ENCODE data around the gene NACC2. TPM values are rescaled to one million over a fixed set of nuclear protein-coding genes. Genes with fewer than 3 reads are reported as not detected.

The NACC2 gene
- total and polyA plus RNA-seq, 2 experiments from 2014 or later: 3.8 to 20.8 TPM

GRCh38 chr9:136089697-136090045, 5.4 kb downstream of the NACC2 start (continued):
- TF ChIP-seq REST (IDR thresholded peaks at IDR 0.05; ENCODE audit: unreplicated experiment): no peak
- TF ChIP-seq ZNF331 (CRISPR knock-in tag; IDR thresholded peaks at IDR 0.05; ENCODE audit: low read depth): no peak
- no peak for TF ChIP-seq EZH2phosphoT487 (IDR thresholded peaks at IDR 0.05; ENCODE audit: unreplicated experiment)
- no peak; a peak in 1 of 4 replicates for TF ChIP-seq CTCF (conservative IDR thresholded peaks at IDR 0.05; ENCODE audit: low read depth in 2 of 2)

- H3K27ac ChIP-seq (ENCODE audit: low read depth): no peak overlapping the region
- H4K20me1 ChIP-seq (replicated peaks; ENCODE audit: insufficient read depth): no peaks in the 10 kb centered on the region
- H2AFZ ChIP-seq: no peak overlapping the region
- no peaks in the 10 kb centered on the region for H3K9me3 Mint-ChIP-seq
- peaks cover 22% of the 10 kb centered on the region for H3K27me3 Mint-ChIP-seq (ENCODE audit: insufficient read depth, low read depth, poor library complexity)
- H3K9me2 ChIP-seq (ENCODE audit: insufficient read depth): no peaks in the 10 kb centered on the region
- H3K79me2 ChIP-seq (replicated peaks; ENCODE audit: insufficient read depth): peaks cover 13% of the 10 kb centered on the region
- peaks cover 6% of the 10 kb centered on the region; the same call in 1 of the 2 replicates for H3F3A ChIP-seq (replicated peaks; ENCODE audit: low read depth)
- peaks cover 39% of the 10 kb centered on the region for H3K4me1 Mint-ChIP-seq
- no peak for DNase-seq (ENCODE audit: low spot score)
- H3K27ac Mint-ChIP-seq: no peak overlapping the region
- no peak overlapping the region for H3K4me3 Mint-ChIP-seq
- H3K4me2 ChIP-seq: no peak overlapping the region
- peaks cover 31% of the 10 kb centered on the region for H3K4me1 ChIP-seq (ENCODE audit: insufficient read depth)
- H3K27me3 ChIP-seq (ENCODE audit: insufficient read depth): peaks cover 10% of the 10 kb centered on the region
- H3K4me3 ChIP-seq: no peak overlapping the region
- no peak for ATAC-seq
- no peaks in the 10 kb centered on the region for H3K36me3 Mint-ChIP-seq (ENCODE audit: low read depth)
- H3K36me3 ChIP-seq (ENCODE audit: insufficient read depth): no peaks in the 10 kb centered on the region
- TF ChIP-seq ETS1 (IDR thresholded peaks at IDR 0.05) (no peak), ZNF462 (CRISPR knock-in tag; IDR thresholded peaks at IDR 0.05) (no peak), POLR2AphosphoS5 (IDR thresholded peaks at IDR 0.05; ENCODE audit: low read depth) (no peak), CTCF (conservative IDR thresholded peaks at IDR 0.05; ENCODE audit: low read depth in 2 of 2) (no peak), EZH2 (IDR thresholded peaks at IDR 0.05; ENCODE audit: low read depth, unreplicated experiment) (no peak)
These were observed 6.0 kb downstream of the NACC2 start for GRCh38 chr9:136088939-136089696.
